KMS-11 (cell line): ENCODE measurements around the gene TMEM202.
A peak's percentile ranks its signal among the peaks of the same experiment; 100 is the strongest.

Source experiments
- H2AFZ ChIP-seq: fragments of 200-600 bp; sonication (generic); 2 replicates; pipeline ENCODE4 v1.6.1; 2016; ENCODE audit warnings: antibody characterized with exemption, mixed run types, low read depth
- H3K27ac ChIP-seq: fragments of 200-600 bp; sonication (generic); 2 replicates; pipeline ENCODE4 v1.6.1; 2016; ENCODE audit warnings: mild to moderate bottlenecking, mixed run types
- H3K27me3 ChIP-seq: fragments of 200-600 bp; sonication (generic); 2 replicates; pipeline ENCODE4 v1.6.1; 2017; ENCODE audit warnings: mild to moderate bottlenecking, low read depth, mixed run types, moderate library complexity; ENCODE audit not compliant: insufficient read depth
- H3K36me3 ChIP-seq: fragments of 200-600 bp; sonication (generic); 2 replicates; pipeline ENCODE4 v1.6.1; 2017; ENCODE audit warnings: mild to moderate bottlenecking, mixed run types; ENCODE audit not compliant: insufficient read depth
- H3K4me1 ChIP-seq: fragments of 200-600 bp; sonication (generic); 2 replicates; pipeline ENCODE4 v1.6.1; 2016; ENCODE audit warnings: mild to moderate bottlenecking, low read depth, mixed run types; ENCODE audit not compliant: poor library complexity, severe bottlenecking
- H3K4me2 ChIP-seq: fragments of 200-600 bp; sonication (generic); 2 replicates; pipeline ENCODE4 v1.7.0; 2016; ENCODE audit warnings: mild to moderate bottlenecking, mixed run types
- H3K4me3 ChIP-seq: fragments of 200-600 bp; sonication (generic); IDR thresholded peaks from 2 replicates; pipeline ENCODE4 v1.6.1; 2017; ENCODE audit warnings: low read depth, low read length, mixed read lengths; ENCODE audit not compliant: insufficient read depth
- H3K79me2 ChIP-seq: fragments of 200-600 bp; sonication (generic); 2 replicates; pipeline ENCODE4 v1.6.1; 2016; ENCODE audit warnings: low read depth, mixed run types; ENCODE audit not compliant: insufficient read depth
- H3K9ac ChIP-seq: fragments of 200-600 bp; sonication (generic); 2 replicates; pipeline ENCODE4 v1.6.1; 2016; ENCODE audit warnings: mild to moderate bottlenecking, mixed run types
- H4K20me1 ChIP-seq: fragments of 200-600 bp; sonication (generic); 2 replicates; pipeline ENCODE4 v1.6.1; 2016; ENCODE audit warnings: mild to moderate bottlenecking, mixed run types; ENCODE audit not compliant: insufficient read depth
- CTCF ChIP-seq: fragments of 200-600 bp; sonication (generic); conservative IDR thresholded peaks from 2 replicates; pipeline ENCODE4 v1.6.1; 2017; ENCODE audit warnings: low read depth, mild to moderate bottlenecking, antibody characterized with exemption, low read length, moderate library complexity, mixed read lengths

The TMEM202 gene

GRCh38 chr15:72368899-72369298 is 29.2 kb upstream of the TMEM202 start:
- no peaks in the 10 kb centered on the region for H3K27me3 ChIP-seq
- 0 out of 2 replicates have a peak, but pooled peaks cover 6% of the 10 kb centered on the region for H3K79me2 ChIP-seq
- H3K4me1 ChIP-seq: no peaks in the 10 kb centered on the region
- H4K20me1 ChIP-seq: no peaks in the 10 kb centered on the region
- H3K27ac ChIP-seq: no peak overlapping the region
- H3K36me3 ChIP-seq: 0 out of 2 replicates have a peak, but pooled peaks cover 3% of the 10 kb centered on the region
- H3K4me3 ChIP-seq: no peak overlapping the region
- TF ChIP-seq CTCF: no peak
- no peak overlapping the region for H2AFZ ChIP-seq
- H3K4me2 ChIP-seq: no peak overlapping the region
- H3K9ac ChIP-seq: no peak overlapping the region

DNA sequence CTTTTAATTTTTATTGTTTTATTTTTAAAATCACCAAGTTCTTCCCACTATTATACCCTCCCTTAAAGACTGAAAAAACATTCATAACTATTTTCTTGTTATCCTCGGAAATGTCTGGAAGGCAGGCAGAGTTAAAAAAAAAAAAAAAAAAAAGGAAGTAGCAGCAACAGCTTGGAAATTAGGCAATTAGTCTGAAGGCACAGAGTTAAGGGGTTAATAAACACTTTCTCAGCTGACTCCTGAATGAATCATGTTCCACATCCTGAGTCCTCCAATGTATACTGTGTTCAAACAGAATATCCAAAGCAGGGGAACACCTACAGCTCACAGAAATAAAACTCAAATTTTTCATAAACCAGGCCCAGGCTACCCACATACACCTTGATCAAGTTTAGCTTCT is 28.1 kb upstream of the TMEM202 start:
- Histone ChIP-seq H4K20me1 (no peaks in the 10 kb centered on the region), H3K4me2 (no peak overlapping the region), H3K4me3 (no peak overlapping the region), H3K4me1 (peaks cover 5% of the 10 kb centered on the region), H2AFZ (no peak overlapping the region), H3K36me3 (0 out of 2 replicates have a peak, but pooled peaks cover 3% of the 10 kb centered on the region), H3K27me3 (no peaks in the 10 kb centered on the region), H3K9ac (no peak overlapping the region), H3K27ac (no peak overlapping the region), H3K79me2 (peaks cover 11% of the 10 kb centered on the region)
- TF ChIP-seq CTCF: no peak

DNA sequence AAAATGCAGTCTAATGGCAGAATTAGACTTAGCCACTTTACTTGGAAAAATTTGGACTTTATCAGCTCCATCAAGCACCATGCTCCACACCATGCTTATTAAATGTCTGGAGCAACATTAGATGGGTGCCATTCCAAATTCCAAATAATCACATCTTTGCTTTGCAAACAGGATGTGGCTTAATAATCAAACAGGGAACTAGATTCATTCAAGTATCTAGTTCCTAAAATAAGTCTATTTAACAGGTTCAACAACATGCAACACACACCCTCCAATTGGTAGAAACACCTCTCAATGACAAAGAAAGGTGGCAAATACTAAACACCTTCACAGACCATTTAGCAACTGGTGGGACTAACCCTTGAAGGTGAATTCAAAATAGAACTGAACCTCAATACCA is 25.7 kb upstream of the TMEM202 start:
- Histone ChIP-seq H3K4me3 (no peak overlapping the region), H3K4me2 (no peak overlapping the region), H3K9ac (no peak overlapping the region), H3K36me3 (0 out of 2 replicates have a peak, but pooled peaks cover 3% of the 10 kb centered on the region), H3K27ac (no peak overlapping the region), H2AFZ (no peak overlapping the region), H3K79me2 (peaks cover 19% of the 10 kb centered on the region), H3K4me1 (peaks cover 16% of the 10 kb centered on the region), H3K27me3 (no peaks in the 10 kb centered on the region), H4K20me1 (no peaks in the 10 kb centered on the region)
- TF ChIP-seq CTCF: no peak

- Histone ChIP-seq H3K27me3 (no peaks in the 10 kb centered on the region), H3K36me3 (no peaks in the 10 kb centered on the region), H2AFZ (peak overlapping the region; percentile 83), H3K79me2 (peaks cover 19% of the 10 kb centered on the region), H3K4me1 (peaks cover 18% of the 10 kb centered on the region), H3K9ac (peak overlapping the region; percentile 75), H3K4me2 (peak overlapping the region; percentile 97), H4K20me1 (no peaks in the 10 kb centered on the region), H3K27ac (peak overlapping the region; percentile 70), H3K4me3 (no peak overlapping the region)
- TF ChIP-seq CTCF: no peak
Observed at GRCh38 chr15:72375501-72375845, 22.6 kb upstream of the TMEM202 start.
